A549 (cell line): ENCODE measurements around the gene LAMA3. TPM values are rescaled to one million over a fixed set of nuclear protein-coding genes. Genes with fewer than 3 reads are reported as not detected.

Source experiments
- ATAC-seq, 2 experiments: fragments of 200-7000 bp in 1 of 2; fragments of >200 bp in 1 of 2; cut with Nextera tagmentation in 1 of 2; cut with Tn5 transposase in 1 of 2; 3 replicates each; pipeline versions ENCODE4 v1.8.0 to v1.9.1; 2018 to 2020; ENCODE audit warnings: mild to moderate bottlenecking in 1 of 2, moderate library complexity in 1 of 2
- CTCF ChIA-PET: fragments of 300-600 bp; sonication (Branson Sonifier 250); formaldehyde crosslinking; extraction: SDS; loops from one replicate; lab custom pipeline; 2021; ENCODE audit warnings: antibody characterized with exemption, inconsistent platforms; lab: Yijun Ruan, JAX
- POLR2A ChIA-PET: fragments of 350-600 bp; formaldehyde crosslinking; extraction: SDS; loops from one replicate; lab custom pipeline; 2021; ENCODE audit warnings: antibody characterized with exemption, inconsistent platforms; lab: Yijun Ruan, JAX
- DNase-seq, 2 experiments: peaks; one replicate each; pipeline versions ENCODE4 v3.0.0 to v3.0.0-alpha.2; 2011 to 2016; ENCODE audit warnings: low read depth in 1 of 2, low spot score in 1 of 2
- FAIRE-seq: peaks from 2 replicates; lab custom pipeline; 2011; peaks lifted over from hg19 to GRCh38; lab: Jason Lieb, UNC
- H3K27ac ChIP-seq, 2 experiments: fragments of >200 bp; sonication (Bioruptor Twin); formaldehyde crosslinking; 3 replicates each; pipeline ENCODE4 v1.5.1; 2016 to 2017
- H3K4me1 ChIP-seq: fragments of >200 bp; sonication (Bioruptor Twin); formaldehyde crosslinking; 3 replicates; pipeline ENCODE4 v1.6.1; 2016
- H3K4me2 ChIP-seq: fragments of >200 bp; sonication (Bioruptor Twin); formaldehyde crosslinking; 3 replicates; pipeline ENCODE4 v1.6.1; 2016
- H3K4me3 ChIP-seq: fragments of >200 bp; sonication (Bioruptor Twin); formaldehyde crosslinking; 3 replicates; pipeline ENCODE4 v1.5.1; 2016
- H3K9me3 ChIP-seq: fragments of >200 bp; sonication (Bioruptor Twin); formaldehyde crosslinking; 3 replicates; pipeline ENCODE4 v1.6.1; 2016
- ATOH8 ChIP-seq: fragments of 250-450 bp; sonication (Bioruptor Pico); IDR thresholded peaks from 2 replicates; pipeline ENCODE4 v1.5.0; 2020; ENCODE audit warnings: low read depth, mild to moderate bottlenecking, moderate library complexity
- BHLHE40 ChIP-seq: IDR thresholded peaks from 2 replicates; pipeline ENCODE4 v1.6.1; 2012; ENCODE audit warnings: low read depth, low read length, inconsistent platforms
- EHF ChIP-seq: fragments of 250-450 bp; sonication (Bioruptor Pico); IDR thresholded peaks from 2 replicates; pipeline ENCODE4 v1.5.0; 2020; ENCODE audit warnings: mild to moderate bottlenecking
- ESRRA ChIP-seq: fragments of 150-350 bp; IDR thresholded peaks from 2 replicates; pipeline ENCODE4 v1.6.1; 2014; ENCODE audit warnings: mild to moderate bottlenecking, low read length, borderline replicate concordance
- FOSL2 ChIP-seq, 2 experiments: fragments of 450-650 bp in 1 of 2; fragments of >200 bp in 1 of 2; sonication (Bioruptor Twin) in 1 of 2; formaldehyde crosslinking; IDR thresholded peaks; 2 replicates each; pipeline versions ENCODE4 v1.5.0 to v1.6.1; 2016 to 2020; ENCODE audit warnings: mild to moderate bottlenecking in 1 of 2, moderate library complexity in 1 of 2
- FOXS1 ChIP-seq: fragments of 250-450 bp; sonication (Bioruptor Pico); IDR thresholded peaks from 2 replicates; pipeline ENCODE4 v1.5.0; 2020; ENCODE audit warnings: mild to moderate bottlenecking, moderate library complexity
- HEYL ChIP-seq: fragments of 250-450 bp; sonication (Bioruptor Pico); IDR thresholded peaks from 2 replicates; pipeline ENCODE4 v1.8.0; 2021; ENCODE audit warnings: mild to moderate bottlenecking, moderate library complexity
- HMGXB4 ChIP-seq: fragments of 250-450 bp; sonication (Bioruptor Pico); IDR thresholded peaks from 2 replicates; pipeline ENCODE4 v1.5.0; 2021; ENCODE audit warnings: mild to moderate bottlenecking, moderate library complexity, borderline replicate concordance
- HOXA7 ChIP-seq: fragments of 250-450 bp; sonication (Bioruptor Pico); IDR thresholded peaks from 2 replicates; pipeline ENCODE4 v1.5.0; 2020; ENCODE audit warnings: mild to moderate bottlenecking, moderate library complexity
- HOXB13 ChIP-seq: fragments of 250-450 bp; sonication (Bioruptor Pico); IDR thresholded peaks from 2 replicates; pipeline ENCODE4 v1.5.0; 2020; ENCODE audit warnings: low read depth, mild to moderate bottlenecking, moderate library complexity
- HOXB5 ChIP-seq: fragments of 250-450 bp; sonication (Bioruptor Pico); IDR thresholded peaks from 2 replicates; pipeline ENCODE4 v1.5.0; 2020; ENCODE audit warnings: mild to moderate bottlenecking, moderate library complexity
- JUNB ChIP-seq: fragments of >200 bp; sonication (Bioruptor Twin); formaldehyde crosslinking; IDR thresholded peaks from 2 replicates; pipeline ENCODE4 v1.6.1; 2016
- KDM5A ChIP-seq: fragments of 200-600 bp; sonication (generic); IDR thresholded peaks from 2 replicates; pipeline ENCODE4 v1.6.1; 2016; ENCODE audit warnings: antibody characterized with exemption, mild to moderate bottlenecking
- MAFK ChIP-seq: fragments of 450-650 bp; IDR thresholded peaks from 2 replicates; pipeline ENCODE4 v1.6.1; 2014; ENCODE audit not compliant: partially characterized antibody
- PBX3 ChIP-seq: IDR thresholded peaks from 2 replicates; pipeline ENCODE4 v1.6.1; 2012
- PHF8 ChIP-seq: fragments of 200-600 bp; sonication (generic); IDR thresholded peaks from 2 replicates; pipeline ENCODE4 v1.6.1; 2016; ENCODE audit warnings: low read depth, mild to moderate bottlenecking, antibody characterized with exemption, moderate library complexity, borderline replicate concordance
- RAD21 ChIP-seq, 2 experiments: fragments of >200 bp in 1 of 2; sonication (Bioruptor Twin) in 1 of 2; formaldehyde crosslinking in 1 of 2; IDR thresholded peaks in 1 of 2; conservative IDR thresholded peaks in 1 of 2; 2 replicates in 1 of 2; 3 replicates in 1 of 2; pipeline ENCODE4 v1.6.1; 2012 to 2018; ENCODE audit warnings: inconsistent platforms in 1 of 2
- RARB ChIP-seq: fragments of 250-450 bp; sonication (Bioruptor Pico); IDR thresholded peaks from 2 replicates; pipeline ENCODE4 v1.8.0; 2021; ENCODE audit warnings: mild to moderate bottlenecking, moderate library complexity
- RCOR1 ChIP-seq: fragments of 150-350 bp; IDR thresholded peaks from 2 replicates; pipeline ENCODE4 v1.6.1; 2014; ENCODE audit warnings: antibody characterized with exemption, low read length, low read depth
- RNF2 ChIP-seq: fragments of 200-600 bp; sonication (generic); IDR thresholded peaks from 2 replicates; pipeline ENCODE4 v1.6.1; 2016; ENCODE audit warnings: low read depth, mild to moderate bottlenecking, antibody characterized with exemption, moderate library complexity, borderline replicate concordance
- SREBF2 ChIP-seq: fragments of 450-650 bp; IDR thresholded peaks from 2 replicates; pipeline ENCODE4 v1.6.1; 2014; ENCODE audit warnings: mild to moderate bottlenecking, moderate library complexity
- TP53 ChIP-seq: fragments of 250-450 bp; sonication (Bioruptor Pico); IDR thresholded peaks from 2 replicates; pipeline ENCODE4 v1.5.0; 2021; ENCODE audit warnings: mild to moderate bottlenecking, moderate library complexity
- WGBS: methylation state at CpG from one replicate; pipeline ENCODE4 v1.1.6; 2017; ENCODE audit errors: missing lambda C conversion rate; 5-methylcytosine and 5-hydroxymethylcytosine counted together
- polyA plus RNA-seq, 4 experiments: library from polyadenylated mRNA; depleted of rRNA in 3 of 4; stranded (reverse); fragments of >200 nt; fragmentation: RNase III in 1 of 4; extraction: RNeasy Plus Mini Kit Qiagen cat#74134 plus additional on column Dnase treatment in 1 of 4; gene quantifications; 2 replicates in 3 of 4; 3 replicates in 1 of 4; pipeline ENCODE4 v1.2.3, GENCODE V29; 2011 to 2017

LAMA3 gene
- polyA plus RNA-seq, 2 of the 4 experiments (the other 2 are of a cell fraction) = 18.2 to 31.0 TPM

DNA sequence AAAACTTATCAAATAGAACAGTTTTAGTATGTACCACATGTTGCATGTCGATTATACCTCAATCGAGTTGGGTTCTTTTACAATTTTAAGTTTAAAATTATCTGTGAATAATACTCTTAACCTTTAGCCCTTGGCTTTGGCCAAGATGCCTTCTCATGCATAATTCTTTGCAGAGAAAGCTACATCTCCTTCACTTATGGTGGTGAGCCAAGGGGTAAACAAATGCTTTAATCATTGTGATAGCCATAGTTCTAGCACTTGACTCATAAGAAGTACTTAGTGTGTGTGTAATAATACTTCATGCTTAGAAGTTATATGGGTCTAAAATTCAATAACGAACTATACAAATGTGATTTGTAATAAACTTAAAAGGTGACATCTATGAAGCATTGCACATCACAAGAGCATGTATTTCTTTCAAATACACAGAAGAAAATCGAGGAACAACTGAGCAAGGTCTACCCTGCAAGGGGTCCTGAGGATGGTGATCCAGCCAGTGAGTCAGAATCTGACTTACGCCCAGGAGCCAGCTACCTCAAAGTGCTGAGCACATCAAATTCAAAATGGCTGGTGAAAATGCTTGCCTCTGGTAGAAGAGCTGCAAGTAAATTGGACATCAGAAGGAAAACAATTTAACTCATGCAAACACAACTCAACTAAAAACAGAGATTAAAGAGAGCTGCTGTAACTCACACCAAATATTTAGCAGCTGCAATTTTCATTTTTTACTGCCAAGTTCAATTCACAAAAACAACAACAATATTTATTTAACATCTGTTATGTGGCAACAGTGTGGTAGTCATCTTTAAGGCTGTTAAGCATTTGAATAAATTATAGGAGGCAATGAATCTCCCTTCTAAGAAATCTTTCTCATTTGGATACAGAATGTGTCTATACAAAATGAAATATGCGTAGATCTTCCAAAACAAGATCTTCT, 301.5 kb downstream of the LAMA3 start:
- Histone ChIP-seq H3K4me2 (no peak overlapping the region), H3K4me1 (peaks cover 14% of the 10 kb centered on the region; the same call in 2 of the 3 replicates), H3K9me3 (no peaks in the 10 kb centered on the region), H3K4me3 (no peak overlapping the region), H3K27ac (no peak overlapping the region)
- POLR2A ChIA-PET = no interaction called here
- 34% methylated on average over 6 of the region's 6 CpGs for WGBS
- ATAC-seq = no peak
- no peak for FAIRE-seq
- no peak for TF ChIP-seq HEYL (CRISPR knock-in tag)
- no peak for TF ChIP-seq HOXB13 (CRISPR knock-in tag)
- peak; percentile 67 for TF ChIP-seq MAFK
- TF ChIP-seq PHF8 = no peak
- no peak for TF ChIP-seq SREBF2
- CTCF ChIA-PET = interaction anchor here (0.9 to 1.7 kb wide), 3 partner anchors 8 to 72 kb away, joined by 4 read pairs; no protein-coding TSS in a partner anchor
- no peak for DNase-seq

GRCh38 chr18:23992089-23992940, 303.1 kb downstream of the LAMA3 start:
- CTCF ChIA-PET = interaction anchor here (1.5 to 1.7 kb wide), 2 partner anchors 9 to 74 kb away, joined by 4 read pairs; no protein-coding TSS in a partner anchor
- H3K4me2 ChIP-seq = no peak overlapping the region
- peaks cover 14% of the 10 kb centered on the region; the same call in 2 of the 3 replicates for H3K4me1 ChIP-seq
- ATAC-seq = no peak
- FAIRE-seq = no peak
- H3K9me3 ChIP-seq = no peaks in the 10 kb centered on the region
- 80% methylated on average over 6 of the region's 7 CpGs for WGBS
- DNase-seq = no peak
- no peak for TF ChIP-seq RNF2
- no peak for TF ChIP-seq ESRRA
- no peak for TF ChIP-seq TP53 (CRISPR knock-in tag)
- no peak for TF ChIP-seq EHF (CRISPR knock-in tag)
- TF ChIP-seq RAD21 (conservative IDR thresholded peaks at IDR 0.05 in 1 of 2, IDR thresholded peaks at IDR 0.05 in 1 of 2) = no peak
- no peak for TF ChIP-seq HOXA7 (CRISPR knock-in tag)
- no peak for TF ChIP-seq RCOR1
- no peak for TF ChIP-seq PBX3
- TF ChIP-seq HMGXB4 (CRISPR knock-in tag) = no peak
- no peak for TF ChIP-seq BHLHE40
- TF ChIP-seq SREBF2 = no peak
- no peak for TF ChIP-seq ATOH8 (CRISPR knock-in tag)
- no peak for TF ChIP-seq FOSL2 (IDR thresholded peaks at IDR 0.05)
- no peak for TF ChIP-seq FOSL2 (CRISPR knock-in tag; IDR thresholded peaks at IDR 0.05)
- no peak for TF ChIP-seq KDM5A
- no peak for TF ChIP-seq HOXB5 (CRISPR knock-in tag)
- no peak for TF ChIP-seq JUNB
- no peak for TF ChIP-seq RARB (CRISPR knock-in tag)
- TF ChIP-seq FOXS1 (CRISPR knock-in tag) = no peak
- TF ChIP-seq, all 56 proteins: peak for 0
- no peak overlapping the region for H3K27ac ChIP-seq
- POLR2A ChIA-PET = no interaction called here
- H3K4me3 ChIP-seq = no peak overlapping the region
